Right lobe of liver (tissue), 4 donors: Measurements from ENCODE around the gene SCAPER.

Source experiments
- CTCF ChIP-seq, 4 donors: fragments of 200-600 bp in 3 of 4; fragments of 450-650 bp in 1 of 4; IDR thresholded peaks; one replicate each; pipeline versions ENCODE4 v1.5.1 to v1.8.0; 2016 to 2022; ENCODE audit warnings: antibody characterized with exemption in 4 of 4, mild to moderate bottlenecking in 2 of 4
- POLR2A ChIP-seq: fragments of 450-650 bp; IDR thresholded peaks from one replicate; pipeline ENCODE4 v1.6.1; 2017; ENCODE audit warnings: antibody characterized with exemption, mild to moderate bottlenecking
- donor health status: DM: no; HTN: no; CAD: no.
- donor health status: DM: no; HTN: no; CAD: no.
- donor health status: DM: no; HTN: yes; CAD: no.

GRCh38 chr15:76953913-76954312, 48.8 kb upstream of the SCAPER start:
- TF ChIP-seq POLR2A (no peak), CTCF (IDR thresholded peaks at IDR 0.05) (no peak)
